ENCODE data around the gene RNF150.
A peak's percentile ranks its signal among the peaks of the same experiment; 100 is the strongest.
"Not testable (repeated sequence)": the region's sequence is repeated elsewhere in the genome, so short reads cannot be mapped to it uniquely, and the experiment has no call there.

The RNF150 gene

GRCh38 chr4:141169391-141169790 is 36.1 kb upstream of the RNF150 start:
- no peaks in the 10 kb centered on the region for H3K27me3 ChIP-seq (ENCODE audit: insufficient read depth, low read length, poor library complexity, severe bottlenecking)
- no peak overlapping the region for H3K9ac ChIP-seq (ENCODE audit: low read depth, low read length, poor library complexity, severe bottlenecking)
- no peaks in the 10 kb centered on the region for H3K79me2 ChIP-seq (ENCODE audit: insufficient read depth, low read length)
- H3K36me3 ChIP-seq (ENCODE audit: insufficient read depth, low read length): no peaks in the 10 kb centered on the region
- H2AFZ ChIP-seq (ENCODE audit: low read length): no peak overlapping the region
- H3K4me2 ChIP-seq (ENCODE audit: low read depth, low read length, poor library complexity, severe bottlenecking): no peak overlapping the region
- no peaks in the 10 kb centered on the region for H3K4me1 ChIP-seq (ENCODE audit: insufficient read depth, low read length, poor library complexity, severe bottlenecking)
- H3K4me3 ChIP-seq (ENCODE audit: low read length, poor library complexity, severe bottlenecking): no peak overlapping the region
- H4K20me1 ChIP-seq (ENCODE audit: insufficient read depth, low read length, poor library complexity, severe bottlenecking): no peaks in the 10 kb centered on the region
- H3K9me2 ChIP-seq (replicated peaks; ENCODE audit: low read depth, low read length): no peaks in the 10 kb centered on the region
- TF ChIP-seq EZH2phosphoT487 (IDR thresholded peaks at IDR 0.05; ENCODE audit: borderline replicate concordance) (no peak), CTCF (conservative IDR thresholded peaks at IDR 0.05; ENCODE audit: low read length) (no peak)
- H3F3A ChIP-seq (ENCODE audit: low read depth): no peaks in the 10 kb centered on the region
- H3K9me3 ChIP-seq (ENCODE audit: insufficient read depth, low read depth, low read length): peaks cover 5% of the 10 kb centered on the region; the same call in 1 of the 2 replicates

GRCh38 chr4:141165001-141165400 is 31.7 kb upstream of the RNF150 start:
- H3K79me2 ChIP-seq (ENCODE audit: insufficient read depth, low read length); H3K4me1 ChIP-seq (ENCODE audit: insufficient read depth, low read length, poor library complexity, severe bottlenecking); H3K4me2 ChIP-seq (ENCODE audit: low read depth, low read length, poor library complexity, severe bottlenecking); H3K9me2 ChIP-seq (replicated peaks; ENCODE audit: low read depth, low read length); H4K20me1 ChIP-seq (ENCODE audit: insufficient read depth, low read length, poor library complexity, severe bottlenecking); H3K36me3 ChIP-seq (ENCODE audit: insufficient read depth, low read length); H3K9ac ChIP-seq (ENCODE audit: low read depth, low read length, poor library complexity, severe bottlenecking); H3F3A ChIP-seq (ENCODE audit: low read depth); H3K9me3 ChIP-seq (ENCODE audit: insufficient read depth, low read depth, low read length); H2AFZ ChIP-seq (ENCODE audit: low read length); H3K4me3 ChIP-seq (ENCODE audit: low read length, poor library complexity, severe bottlenecking); H3K27me3 ChIP-seq (ENCODE audit: insufficient read depth, low read length, poor library complexity, severe bottlenecking): not testable (repeated sequence)

- Histone ChIP-seq H3K9me3 (ENCODE audit: insufficient read depth, low read depth, low read length) (no peaks in the 10 kb centered on the region; the same call in 1 of the 2 replicates), H3K36me3 (ENCODE audit: insufficient read depth, low read length) (no peaks in the 10 kb centered on the region), H3K27me3 (ENCODE audit: insufficient read depth, low read length, poor library complexity, severe bottlenecking) (no peaks in the 10 kb centered on the region), H3K4me3 (ENCODE audit: low read length, poor library complexity, severe bottlenecking) (no peak overlapping the region), H3K4me2 (ENCODE audit: low read depth, low read length, poor library complexity, severe bottlenecking) (no peak overlapping the region), H3K9ac (ENCODE audit: low read depth, low read length, poor library complexity, severe bottlenecking) (no peak overlapping the region), H4K20me1 (ENCODE audit: insufficient read depth, low read length, poor library complexity, severe bottlenecking) (no peaks in the 10 kb centered on the region), H3K4me1 (ENCODE audit: insufficient read depth, low read length, poor library complexity, severe bottlenecking) (no peaks in the 10 kb centered on the region), H2AFZ (ENCODE audit: low read length) (no peak overlapping the region), H3K79me2 (ENCODE audit: insufficient read depth, low read length) (no peaks in the 10 kb centered on the region), H3K9me2 (replicated peaks; ENCODE audit: low read depth, low read length) (no peaks in the 10 kb centered on the region), H3F3A (ENCODE audit: low read depth) (no peaks in the 10 kb centered on the region)
- no peak for TF ChIP-seq CTCF (conservative IDR thresholded peaks at IDR 0.05; ENCODE audit: low read length)
- TF ChIP-seq EZH2phosphoT487 (IDR thresholded peaks at IDR 0.05; ENCODE audit: borderline replicate concordance): no peak
These were observed 25.8 kb upstream of the RNF150 start for GRCh38 chr4:141159027-141159426.

GRCh38 chr4:141158219-141158618 is 24.9 kb upstream of the RNF150 start:
- no peaks in the 10 kb centered on the region for H3K4me1 ChIP-seq (ENCODE audit: insufficient read depth, low read length, poor library complexity, severe bottlenecking)
- TF ChIP-seq EZH2phosphoT487 (IDR thresholded peaks at IDR 0.05; ENCODE audit: borderline replicate concordance): no peak
- TF ChIP-seq CTCF (conservative IDR thresholded peaks at IDR 0.05; ENCODE audit: low read length): peak; percentile 78
- H2AFZ ChIP-seq (ENCODE audit: low read length): no peak overlapping the region
- no peaks in the 10 kb centered on the region for H3F3A ChIP-seq (ENCODE audit: low read depth)
- no peak overlapping the region for H3K4me3 ChIP-seq (ENCODE audit: low read length, poor library complexity, severe bottlenecking)
- no peaks in the 10 kb centered on the region for H3K36me3 ChIP-seq (ENCODE audit: insufficient read depth, low read length)
- H3K4me2 ChIP-seq (ENCODE audit: low read depth, low read length, poor library complexity, severe bottlenecking): no peak overlapping the region
- no peaks in the 10 kb centered on the region for H4K20me1 ChIP-seq (ENCODE audit: insufficient read depth, low read length, poor library complexity, severe bottlenecking)
- H3K9me3 ChIP-seq (ENCODE audit: insufficient read depth, low read depth, low read length): no peaks in the 10 kb centered on the region; the same call in 1 of the 2 replicates
- no peaks in the 10 kb centered on the region for H3K9me2 ChIP-seq (replicated peaks; ENCODE audit: low read depth, low read length)
- H3K9ac ChIP-seq (ENCODE audit: low read depth, low read length, poor library complexity, severe bottlenecking): no peak overlapping the region
- no peaks in the 10 kb centered on the region for H3K27me3 ChIP-seq (ENCODE audit: insufficient read depth, low read length, poor library complexity, severe bottlenecking)
- H3K79me2 ChIP-seq (ENCODE audit: insufficient read depth, low read length): no peaks in the 10 kb centered on the region
